ENCODE data around the gene REEP6.

The REEP6 gene

GRCh38 chr19:1523412-1524286, 32.7 kb downstream of the REEP6 start, which contains the start of gene PLK5:
Gene PLK5 (plus strand): TSS chr19:1524077. CDS start chr19:1526997, 2,920 bp downstream.
- TF ChIP-seq ZBTB7A (IDR thresholded peaks at IDR 0.05; ENCODE audit: low read depth) (peak; percentile 44; the same call in 1 of the 2 replicates), MAX (IDR thresholded peaks at IDR 0.05) (no peak), TAF1 (IDR thresholded peaks at IDR 0.05; ENCODE audit: low read depth) (no peak), TCF12 (IDR thresholded peaks at IDR 0.05; ENCODE audit: low read depth) (no peak), REST (IDR thresholded peaks at IDR 0.05; ENCODE audit: low read depth) (no peak)

GRCh38 chr19:1524287-1524971, 33.4 kb downstream of the REEP6 start:
- no peak for TF ChIP-seq NFIC (IDR thresholded peaks at IDR 0.05)

- TF ChIP-seq YY1 (IDR thresholded peaks at IDR 0.05; ENCODE audit: low read depth) (no peak), FOXM1 (IDR thresholded peaks at IDR 0.05; ENCODE audit: borderline replicate concordance, low read depth) (no peak), EGR1 (IDR thresholded peaks at IDR 0.05) (no peak), USF1 (IDR thresholded peaks at IDR 0.05) (no peak), TAF1 (IDR thresholded peaks at IDR 0.05; ENCODE audit: low read depth) (no peak), MAX (IDR thresholded peaks at IDR 0.05) (no peak)
These were observed 34.0 kb downstream of the REEP6 start for GRCh38 chr19:1524972-1525325.

GRCh38 chr19:1525343-1525742, 34.4 kb downstream of the REEP6 start:
- no peak for TF ChIP-seq EGR1 (IDR thresholded peaks at IDR 0.05)
- TF ChIP-seq CEBPB (IDR thresholded peaks at IDR 0.05), result no peak
- no peak for TF ChIP-seq TAF1 (IDR thresholded peaks at IDR 0.05; ENCODE audit: low read depth)
- TF ChIP-seq NFIC (IDR thresholded peaks at IDR 0.05), result no peak
- TF ChIP-seq TEAD4 (IDR thresholded peaks at IDR 0.05), result no peak
- no peak for TF ChIP-seq TCF12 (IDR thresholded peaks at IDR 0.05; ENCODE audit: low read depth)
- no peak for TF ChIP-seq MAX (IDR thresholded peaks at IDR 0.05)
- TF ChIP-seq FOXM1 (IDR thresholded peaks at IDR 0.05; ENCODE audit: borderline replicate concordance, low read depth), result no peak
- TF ChIP-seq YY1 (IDR thresholded peaks at IDR 0.05; ENCODE audit: low read depth), result no peak
- TF ChIP-seq ZBTB7A (IDR thresholded peaks at IDR 0.05; ENCODE audit: low read depth), result no peak
- no peak for TF ChIP-seq USF1 (IDR thresholded peaks at IDR 0.05)
- no peak for TF ChIP-seq CREB1 (IDR thresholded peaks at IDR 0.05; ENCODE audit: low read depth)
- no peak for TF ChIP-seq REST (IDR thresholded peaks at IDR 0.05; ENCODE audit: low read depth)
- no peak for TF ChIP-seq RAD21 (IDR thresholded peaks at IDR 0.05; ENCODE audit: low read depth)
- no peak for TF ChIP-seq EP300 (IDR thresholded peaks at IDR 0.05; ENCODE audit: borderline replicate concordance)

- TF ChIP-seq ZBTB7A (IDR thresholded peaks at IDR 0.05; ENCODE audit: low read depth), result no peak
- peak; percentile 45; the same call in 1 of the 2 replicates for TF ChIP-seq MAX (IDR thresholded peaks at IDR 0.05)
- no peak for TF ChIP-seq RAD21 (IDR thresholded peaks at IDR 0.05; ENCODE audit: low read depth)
These were observed 35.2 kb downstream of the REEP6 start for GRCh38 chr19:1526066-1526778.
